ENCODE data around the gene GCC1.

Gene GCC1, protein sequence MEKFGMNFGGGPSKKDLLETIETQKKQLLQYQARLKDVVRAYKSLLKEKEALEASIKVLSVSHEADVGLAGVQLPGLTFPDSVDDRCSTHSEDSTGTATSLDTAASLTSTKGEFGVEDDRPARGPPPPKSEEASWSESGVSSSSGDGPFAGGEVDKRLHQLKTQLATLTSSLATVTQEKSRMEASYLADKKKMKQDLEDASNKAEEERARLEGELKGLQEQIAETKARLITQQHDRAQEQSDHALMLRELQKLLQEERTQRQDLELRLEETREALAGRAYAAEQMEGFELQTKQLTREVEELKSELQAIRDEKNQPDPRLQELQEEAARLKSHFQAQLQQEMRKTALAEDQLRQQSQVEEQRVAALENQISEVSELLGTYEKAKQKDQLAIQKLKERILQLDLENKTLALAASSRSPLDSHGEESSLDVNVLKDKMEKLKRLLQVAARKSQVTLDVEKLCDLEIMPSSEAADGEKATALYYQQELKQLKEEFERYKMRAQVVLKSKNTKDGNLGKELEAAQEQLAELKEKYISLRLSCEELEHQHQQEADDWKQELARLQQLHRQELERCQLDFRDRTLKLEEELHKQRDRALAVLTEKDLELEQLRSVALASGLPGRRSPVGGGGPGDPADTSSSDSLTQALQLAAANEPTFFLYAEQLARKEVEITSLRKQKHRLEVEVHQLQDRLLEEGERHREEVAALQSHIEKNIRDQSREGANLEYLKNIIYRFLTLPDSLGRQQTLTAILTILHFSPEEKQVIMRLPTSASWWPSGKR

DNA sequence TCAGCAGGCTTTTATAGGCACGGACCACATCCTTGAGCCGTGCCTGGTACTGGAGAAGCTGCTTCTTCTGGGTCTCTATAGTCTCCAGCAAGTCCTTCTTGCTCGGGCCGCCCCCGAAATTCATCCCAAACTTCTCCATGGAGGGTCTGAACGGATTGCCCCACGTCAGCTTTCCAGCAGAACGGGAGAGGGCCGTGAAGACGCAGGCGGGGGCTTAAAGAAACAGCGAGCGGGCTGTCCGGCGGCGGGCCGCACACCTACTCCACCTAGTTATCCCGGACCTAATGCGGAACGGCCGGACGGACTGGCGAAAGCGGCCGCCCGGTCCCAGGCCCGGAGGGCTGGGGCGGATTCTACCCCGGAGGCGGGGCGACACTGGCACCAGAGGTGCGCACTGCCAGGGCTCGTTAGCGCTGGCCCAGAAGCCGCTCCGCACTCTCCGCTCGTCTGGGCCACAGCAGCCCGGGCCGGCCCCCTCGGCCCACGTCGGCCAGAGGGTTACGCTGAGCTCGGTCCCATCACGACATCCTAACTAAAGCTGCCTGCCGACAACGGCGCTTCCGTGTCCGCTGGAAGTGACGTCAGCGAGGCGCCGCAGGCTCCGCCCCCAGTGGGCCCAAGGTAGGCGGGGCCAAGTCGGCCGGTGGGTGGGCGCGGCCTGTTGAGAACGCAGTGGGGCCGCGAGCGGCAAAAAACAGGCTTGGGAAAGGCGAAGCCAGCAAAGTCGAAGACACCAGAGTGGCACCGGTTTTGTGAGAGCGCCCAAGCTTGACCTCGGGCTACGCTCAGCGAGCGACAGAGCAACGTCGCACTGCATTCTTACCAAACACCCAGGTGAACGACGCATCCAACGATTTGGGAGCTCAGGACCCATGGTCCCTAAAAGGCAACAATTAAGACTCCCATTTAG is at the start of gene GCC1:
TSS of gene GCC1 (minus strand) at position 553 of the 910 bp plus-strand sequence. CDS start at position 139, 414 bp downstream.
- no peak for DNase-seq (ENCODE audit: low read depth)

GRCh38 chr7:127632276-127632910 is 47.0 kb upstream of the GCC1 start:
- no peak for DNase-seq (ENCODE audit: low read depth)

GRCh38 chr7:127629268-127629854 is 44.0 kb upstream of the GCC1 start:
- no peak for DNase-seq (ENCODE audit: low read depth)

- no peak for DNase-seq (ENCODE audit: low read depth)
These were observed 43.0 kb upstream of the GCC1 start for GRCh38 chr7:127628445-127628844.

- no peak for DNase-seq (ENCODE audit: low read depth)
These were observed 39.9 kb upstream of the GCC1 start for GRCh38 chr7:127625331-127625730.

DNA sequence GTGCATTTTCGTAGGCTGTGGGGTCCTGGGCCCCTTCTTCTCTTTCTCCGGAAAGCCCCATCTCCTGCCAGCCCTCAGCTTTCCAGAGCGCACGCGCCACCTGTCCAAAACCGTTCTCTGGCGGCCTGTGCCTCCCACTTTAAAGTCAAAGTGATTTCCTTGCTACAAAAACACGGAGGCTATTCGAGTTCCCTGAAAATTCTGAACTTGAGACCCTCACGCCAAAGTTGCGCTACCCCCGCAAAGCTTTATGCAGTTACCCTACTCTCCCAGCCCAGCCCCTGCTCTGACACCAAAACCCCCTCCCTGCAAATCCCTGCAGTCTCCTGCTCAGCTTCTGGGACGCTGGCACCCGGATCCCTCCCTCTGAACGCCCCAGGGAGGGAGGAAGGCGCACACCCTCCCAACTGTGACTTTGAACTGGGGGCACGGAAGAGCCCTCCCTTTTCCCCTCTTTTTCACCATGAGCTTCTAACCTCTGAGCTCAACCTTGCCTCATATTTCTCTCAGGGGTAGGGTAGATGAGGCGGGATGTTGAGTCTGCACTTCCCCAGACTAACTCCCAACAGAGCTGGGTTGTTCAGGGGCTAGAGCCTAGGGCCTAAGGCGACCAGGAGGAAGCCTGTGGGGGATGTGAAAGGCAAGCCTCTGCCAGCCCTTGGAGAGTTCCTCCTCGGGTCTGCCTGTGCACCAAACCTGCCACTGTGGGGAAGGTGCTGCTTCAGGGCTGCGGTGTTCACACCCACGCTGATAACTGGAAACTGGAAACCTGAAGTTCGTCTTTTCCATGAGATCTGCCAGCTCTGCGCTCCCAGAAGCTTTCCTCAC is 35.2 kb upstream of the GCC1 start:
- DNase-seq (ENCODE audit: low read depth), result no peak

DNA sequence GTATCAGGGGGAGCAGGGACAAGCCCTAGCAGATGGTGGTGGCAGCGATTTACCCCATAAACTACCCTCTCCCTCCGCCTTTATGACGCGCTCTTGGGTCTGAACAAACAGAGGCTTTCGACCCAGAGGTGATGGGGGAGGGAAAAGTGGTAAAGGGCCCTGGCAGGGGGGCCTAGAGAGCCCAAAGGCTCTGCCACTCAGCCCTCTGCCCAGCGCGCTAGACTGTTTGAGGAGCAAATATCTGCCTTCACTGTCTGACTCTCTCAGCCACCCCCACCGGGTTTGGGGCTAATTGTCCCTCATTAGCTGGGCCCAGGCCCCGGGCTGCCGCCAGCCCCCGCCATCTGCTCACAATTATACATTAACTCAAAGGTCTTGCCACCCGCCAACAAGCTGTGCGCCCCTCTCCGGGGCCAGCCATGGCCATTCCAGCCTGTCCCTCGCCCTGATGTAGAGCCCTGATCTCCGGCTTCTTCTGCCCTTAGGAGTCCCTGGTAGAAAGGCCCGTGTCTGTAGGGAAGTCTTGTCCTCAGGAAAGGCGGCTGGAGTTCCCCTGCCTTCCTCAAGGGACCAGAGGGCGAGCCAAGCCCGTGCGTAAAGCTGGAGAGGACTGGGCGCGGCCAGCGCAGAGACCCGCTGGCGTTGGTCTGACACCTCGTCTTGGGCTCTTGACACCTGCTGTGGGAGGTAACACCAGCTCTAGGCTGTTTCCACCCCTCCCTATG is 34.4 kb upstream of the GCC1 start:
- no peak for DNase-seq (ENCODE audit: low read depth)

DNA sequence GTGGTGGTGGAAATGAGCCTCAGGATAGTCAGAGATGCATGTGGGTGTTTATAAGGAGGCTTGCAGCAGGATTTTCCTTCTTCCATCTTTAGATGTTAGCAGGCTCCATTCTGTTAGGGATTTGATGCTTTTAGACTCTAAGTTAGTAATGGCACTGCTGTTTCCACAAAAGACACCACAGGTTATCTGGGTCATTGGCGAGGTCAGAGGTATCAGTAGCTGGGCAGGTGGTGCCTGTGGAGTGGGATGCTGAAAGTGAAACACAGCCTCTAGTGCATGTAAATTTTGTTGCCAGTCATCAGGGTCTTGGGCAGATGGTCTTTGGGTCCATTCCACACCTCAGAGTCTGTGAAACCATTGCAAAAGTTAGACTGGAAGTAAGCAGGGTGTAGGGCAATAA is 33.4 kb upstream of the GCC1 start:
- DNase-seq (ENCODE audit: low read depth), result no peak

DNA sequence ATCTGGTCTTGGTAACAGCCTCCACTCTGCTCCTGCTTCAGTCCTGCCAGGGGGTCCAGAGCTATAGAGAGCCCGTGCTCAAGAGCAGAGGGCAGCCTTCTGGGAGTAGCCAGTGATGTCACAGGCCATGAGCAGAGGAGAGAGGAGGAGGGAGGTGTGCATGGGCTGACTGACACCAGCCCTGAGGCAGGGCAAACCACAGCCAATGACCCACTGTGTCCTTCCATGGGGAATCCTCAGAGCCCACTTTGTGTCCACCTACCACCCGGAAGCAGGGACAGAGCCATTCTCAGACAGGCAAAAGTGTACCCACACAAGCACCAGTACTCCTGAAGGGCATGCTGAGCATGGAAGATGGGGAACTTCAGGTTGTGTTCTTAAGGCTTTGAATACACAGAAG is 32.6 kb upstream of the GCC1 start, which contains the start of gene PAX4:
TSS of gene PAX4 (minus strand) at position 101 of the 400 bp plus-strand sequence. CDS start 2,214 bp downstream, outside the sequence.
- no peak for DNase-seq (ENCODE audit: low read depth)

GRCh38 chr7:127616724-127617123 is 31.3 kb upstream of the GCC1 start:
- no peak for DNase-seq (ENCODE audit: low read depth)

DNA sequence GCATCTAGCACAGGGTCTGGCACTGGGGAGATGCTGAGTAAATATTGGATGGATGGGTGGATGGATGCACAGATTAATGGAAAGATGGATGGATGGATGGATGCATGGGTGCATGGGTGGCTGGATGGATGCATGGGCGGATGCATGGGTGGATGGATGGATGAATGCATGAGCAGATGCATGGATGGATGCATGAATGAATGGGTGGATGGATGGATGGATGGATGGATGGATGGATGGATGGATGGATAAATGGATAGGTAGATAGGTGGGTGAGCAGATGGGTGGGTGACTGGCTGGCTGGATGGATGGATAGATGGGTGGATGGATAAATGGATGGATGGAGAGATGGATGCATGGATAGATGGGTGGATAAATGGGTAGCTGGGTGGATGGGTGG is 26.9 kb upstream of the GCC1 start:
- no peak for DNase-seq (ENCODE audit: low read depth)

DNA sequence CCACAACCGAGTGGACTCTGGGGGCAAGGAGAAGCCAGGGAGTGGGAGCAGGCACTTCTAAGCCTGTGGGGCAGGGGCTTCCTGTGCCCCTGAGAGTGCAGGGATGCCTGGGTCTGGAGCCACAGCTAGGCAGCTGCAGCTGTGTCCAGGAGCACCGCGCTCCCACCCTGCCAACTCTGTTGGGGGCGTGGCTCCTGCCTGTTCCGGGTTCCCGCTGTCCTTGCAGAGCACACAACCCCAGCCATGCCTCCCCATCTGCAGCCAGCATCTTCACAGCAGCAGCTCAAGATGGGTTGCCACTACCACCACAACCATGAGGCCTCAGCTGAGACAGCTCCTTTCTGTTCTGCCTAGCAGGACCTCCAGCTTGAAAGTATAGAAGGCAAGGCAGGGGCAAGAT is 23.9 kb upstream of the GCC1 start:
- no peak for DNase-seq (ENCODE audit: low read depth)

DNA sequence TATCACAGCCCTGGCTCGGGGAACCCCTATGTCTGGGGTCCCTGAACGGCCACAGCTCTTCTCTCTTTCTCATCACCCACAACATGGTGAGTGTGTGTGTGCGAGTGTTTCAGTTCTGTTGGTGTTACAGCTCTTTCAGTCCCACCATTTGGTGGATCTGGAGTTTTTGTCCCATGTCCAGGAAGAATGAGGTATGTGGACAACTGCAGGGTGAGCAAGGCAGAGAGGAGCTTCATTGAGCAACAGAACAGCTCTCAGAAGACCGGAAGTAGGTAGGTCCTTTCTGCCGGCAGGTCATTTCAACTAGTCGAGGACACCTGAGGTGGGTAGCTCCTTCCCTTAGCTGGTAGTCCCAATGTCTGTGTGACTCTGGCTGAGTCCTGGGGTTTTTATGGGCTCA is 23.1 kb upstream of the GCC1 start:
- no peak for DNase-seq (ENCODE audit: low read depth)

- no peak for DNase-seq (ENCODE audit: low read depth)
These were observed 15.5 kb upstream of the GCC1 start for GRCh38 chr7:127600885-127601284.

DNA sequence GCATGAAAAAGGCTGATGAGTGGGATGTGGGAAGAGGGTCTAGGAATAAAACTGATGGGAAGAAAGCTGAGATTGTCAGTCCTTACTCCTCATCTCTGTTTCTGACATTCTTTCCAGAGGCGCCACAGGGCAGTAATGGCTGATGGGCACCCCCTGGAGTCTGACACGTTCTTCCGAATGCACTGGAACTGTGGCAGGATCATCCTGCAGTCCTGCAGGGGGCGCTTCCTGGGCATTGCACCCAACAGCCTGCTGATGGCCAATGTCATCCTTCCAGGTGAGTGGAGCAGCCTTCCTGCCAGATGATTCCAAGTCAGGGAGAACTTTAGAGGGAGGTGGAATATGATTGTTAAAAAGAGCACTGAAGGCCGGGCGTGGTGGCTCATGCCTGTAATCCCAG is 12.9 kb upstream of the GCC1 start:
- DNase-seq (ENCODE audit: low read depth), result no peak

DNA sequence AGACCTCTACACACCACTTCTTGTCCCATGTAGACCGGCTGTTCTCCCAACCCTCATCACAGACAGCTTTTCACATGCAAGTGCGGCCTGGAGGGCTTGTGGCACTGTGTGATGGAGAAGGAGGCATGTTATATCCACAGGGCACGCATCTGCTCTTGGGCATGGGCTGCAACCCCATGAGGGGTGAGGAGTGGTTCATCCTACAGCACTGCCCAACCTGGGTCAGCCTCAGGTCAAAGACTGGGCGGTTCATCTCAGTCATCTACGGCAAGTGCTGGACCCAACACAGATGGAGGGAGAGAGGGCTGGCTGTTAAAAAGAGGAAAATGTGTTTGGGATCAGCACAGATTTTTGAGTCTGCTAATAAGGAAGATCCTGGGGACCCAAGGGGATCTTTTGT is 10.3 kb upstream of the GCC1 start:
- DNase-seq (ENCODE audit: low read depth), result no peak

GRCh38 chr7:127594490-127594889 is 9.1 kb upstream of the GCC1 start:
- DNase-seq (ENCODE audit: low read depth), result no peak

GRCh38 chr7:127592550-127592949 is 7.2 kb upstream of the GCC1 start:
- no peak for DNase-seq (ENCODE audit: low read depth)

- DNase-seq (ENCODE audit: low read depth), result no peak
These were observed 6.2 kb upstream of the GCC1 start for GRCh38 chr7:127591591-127591990.

DNA sequence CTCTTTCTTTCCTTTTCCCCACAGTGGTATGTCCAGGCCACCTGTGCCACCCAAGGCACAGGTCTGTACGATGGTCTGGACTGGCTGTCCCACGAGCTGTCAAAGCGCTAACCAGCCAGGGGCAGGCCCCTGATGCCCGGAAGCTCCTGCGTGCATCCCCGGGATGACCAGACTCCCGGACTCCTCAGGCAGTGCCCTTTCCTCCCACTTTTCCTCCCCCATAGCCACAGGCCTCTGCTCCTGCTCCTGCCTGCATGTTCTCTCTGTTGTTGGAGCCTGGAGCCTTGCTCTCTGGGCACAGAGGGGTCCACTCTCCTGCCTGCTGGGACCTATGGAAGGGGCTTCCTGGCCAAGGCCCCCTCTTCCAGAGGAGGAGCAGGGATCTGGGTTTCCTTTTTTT is 5.8 kb upstream of the GCC1 start:
- no peak for DNase-seq (ENCODE audit: low read depth)

All from non-pigmented ciliary epithelial cell (primary cell).